HG02642 (cell line): ENCODE data around the gene COL8A2.

Source experiments
- ATAC-seq: cut with Tn5 transposase; IDR thresholded peaks from one replicate; pipeline ENCODE4 v1.9.1; 2021; ENCODE audit warnings: mild to moderate bottlenecking; ENCODE audit not compliant: unreplicated experiment, poor library complexity

COL8A2 gene

DNA sequence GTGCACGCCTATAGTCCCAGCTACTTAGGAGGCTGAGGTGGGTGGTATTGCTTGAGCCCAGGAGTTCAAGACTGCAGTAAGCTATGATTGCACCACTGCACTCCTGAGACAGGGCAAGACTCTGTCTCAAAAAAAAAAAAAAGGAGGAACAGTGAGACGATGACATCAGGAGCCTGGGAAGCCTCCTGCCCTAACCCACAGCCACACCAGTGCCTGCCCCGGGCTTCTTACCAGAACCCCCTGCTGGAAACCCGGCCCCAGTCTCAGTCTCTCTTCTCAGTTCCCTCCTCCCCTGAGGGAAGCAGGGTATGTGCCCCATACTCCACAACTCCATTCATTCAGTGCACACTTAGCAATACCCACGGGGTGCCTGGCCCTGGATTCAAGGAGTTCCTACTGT, 9.1 kb downstream of the COL8A2 start:
- ATAC-seq = no peak

DNA sequence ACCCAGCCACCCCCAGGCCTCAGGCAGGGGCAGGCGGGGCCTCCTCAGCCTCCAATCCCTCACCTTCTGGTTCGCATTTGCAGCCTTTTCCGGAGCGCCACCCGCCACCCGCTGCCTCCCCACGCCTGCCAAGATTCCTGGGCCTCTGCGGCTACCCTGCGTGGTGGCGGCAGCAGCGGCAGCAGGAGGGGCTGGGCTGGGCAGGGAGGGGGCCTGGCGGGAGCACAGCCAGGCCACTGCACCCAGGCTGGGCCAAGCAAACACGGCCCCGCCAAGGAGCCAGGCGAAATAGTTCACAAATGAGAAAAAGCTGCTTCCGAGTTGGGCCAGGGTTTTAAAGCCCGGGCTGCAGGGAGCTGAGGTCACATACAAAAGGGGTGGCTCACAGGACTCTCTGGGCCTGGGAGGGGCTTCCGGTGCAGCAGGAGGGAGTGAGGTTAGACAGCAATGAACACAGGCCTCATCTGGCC, 9.8 kb downstream of the COL8A2 start:
- no peak for ATAC-seq

DNA sequence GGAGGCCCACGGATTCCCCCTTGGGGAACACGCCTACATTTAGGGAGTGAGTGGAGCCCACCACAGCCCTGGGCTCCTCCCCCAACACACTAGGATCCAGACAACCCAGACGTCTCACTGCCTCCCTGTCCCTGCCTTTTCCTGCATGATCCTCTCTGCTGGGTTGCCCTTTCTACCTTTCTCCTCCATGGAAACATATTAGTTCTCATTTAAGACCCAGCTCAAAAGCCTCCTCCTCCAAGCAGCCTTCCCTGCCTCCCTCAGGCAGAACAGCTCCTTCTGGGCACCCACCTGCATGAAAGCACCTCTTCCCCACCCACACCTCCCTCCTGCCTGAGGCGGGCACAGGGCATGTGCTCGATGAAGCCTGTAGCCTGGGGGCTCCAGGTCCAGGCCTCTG, 10.7 kb downstream of the COL8A2 start:
- ATAC-seq = no peak

DNA sequence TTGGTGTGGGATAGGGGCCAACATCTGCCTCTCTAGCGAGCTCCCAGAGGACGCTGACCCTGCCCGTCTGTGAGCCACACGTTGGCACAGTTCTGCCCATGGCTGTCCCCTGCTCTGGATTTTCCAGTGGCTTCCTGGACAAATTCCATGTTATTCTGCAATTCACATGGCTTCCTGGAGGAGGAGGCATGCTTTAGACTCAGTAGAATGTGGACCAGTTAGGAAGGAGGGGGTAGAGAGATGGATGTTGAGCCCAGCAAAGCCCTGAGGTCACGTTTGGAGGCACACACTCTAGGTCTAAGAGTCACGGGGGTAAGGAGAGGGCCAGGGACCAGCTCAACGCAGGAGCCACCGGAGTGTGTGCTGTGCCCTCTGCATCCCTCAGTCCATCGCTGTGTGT, 12.2 kb downstream of the COL8A2 start:
- no peak for ATAC-seq

DNA sequence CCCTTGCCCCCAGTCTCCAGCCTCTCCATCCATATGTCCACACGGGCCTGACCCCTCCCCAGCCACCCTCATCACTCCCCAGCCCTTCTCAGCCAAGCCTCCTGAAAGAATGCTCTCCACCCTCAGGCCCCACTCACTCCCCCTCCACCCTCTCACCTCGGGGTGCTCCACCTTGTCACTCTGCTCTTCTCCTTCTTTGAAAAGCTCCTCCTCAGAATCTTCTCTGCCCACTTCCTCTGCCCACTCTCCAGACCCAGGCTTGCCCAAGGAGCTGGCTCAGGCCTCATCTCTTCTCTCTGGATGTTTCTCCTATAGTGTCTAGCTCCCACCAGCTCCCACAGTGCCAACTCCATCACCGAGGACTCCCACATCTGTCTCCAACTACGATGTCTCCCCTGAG, 13.9 kb downstream of the COL8A2 start:
- ATAC-seq = no peak

DNA sequence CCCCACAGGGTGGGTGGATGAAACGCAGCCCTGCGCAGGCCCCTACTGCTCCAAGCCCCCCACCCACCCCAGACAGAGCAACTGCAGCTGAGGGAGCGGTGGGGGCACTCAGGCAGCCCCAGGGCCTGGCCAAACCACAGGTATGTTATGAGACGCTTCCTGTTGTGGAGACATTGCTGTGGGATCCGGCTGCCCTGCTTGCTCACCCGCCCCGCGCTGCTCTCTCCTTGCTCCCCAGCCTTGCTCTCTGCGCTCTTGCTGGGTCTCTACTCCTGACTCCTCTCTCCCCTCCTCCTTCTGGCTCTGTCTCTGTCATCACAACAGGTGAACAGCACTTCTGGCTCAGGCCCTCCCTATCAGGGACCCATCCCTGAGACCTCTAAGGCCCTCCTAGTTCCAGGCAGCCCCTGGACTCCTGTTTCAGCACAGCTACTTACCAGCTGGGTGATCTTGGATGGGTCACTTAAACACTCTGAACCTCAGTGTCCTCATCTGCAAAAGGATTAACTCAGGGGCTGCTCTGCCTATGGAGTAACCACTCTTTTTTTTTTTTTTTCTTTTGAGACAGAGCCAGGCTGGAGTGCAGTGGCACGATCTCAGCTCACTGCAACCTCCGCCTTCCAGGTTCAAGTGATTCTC, 15.9 kb downstream of the COL8A2 start:
- no peak for ATAC-seq

DNA sequence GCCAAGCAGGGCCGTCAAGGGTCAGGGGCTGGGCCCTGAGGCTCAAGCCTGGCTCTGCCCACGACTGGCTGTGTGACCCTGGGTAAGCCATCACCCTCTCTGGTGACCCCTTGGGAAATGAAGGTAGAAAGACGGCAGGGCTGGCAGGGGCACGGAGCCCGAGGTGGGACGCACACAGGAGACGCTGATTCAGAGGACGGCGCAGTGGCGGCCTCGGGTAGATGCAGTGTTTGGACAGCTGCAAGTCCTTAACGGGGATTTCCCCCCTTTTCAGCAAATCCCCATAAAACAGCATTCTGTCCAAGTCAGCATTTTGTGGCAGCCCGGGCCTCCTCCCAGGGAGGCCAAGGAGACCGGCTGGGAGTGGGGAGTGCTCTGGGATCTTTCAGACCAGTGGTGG, 16.7 kb downstream of the COL8A2 start:
- no peak for ATAC-seq

DNA sequence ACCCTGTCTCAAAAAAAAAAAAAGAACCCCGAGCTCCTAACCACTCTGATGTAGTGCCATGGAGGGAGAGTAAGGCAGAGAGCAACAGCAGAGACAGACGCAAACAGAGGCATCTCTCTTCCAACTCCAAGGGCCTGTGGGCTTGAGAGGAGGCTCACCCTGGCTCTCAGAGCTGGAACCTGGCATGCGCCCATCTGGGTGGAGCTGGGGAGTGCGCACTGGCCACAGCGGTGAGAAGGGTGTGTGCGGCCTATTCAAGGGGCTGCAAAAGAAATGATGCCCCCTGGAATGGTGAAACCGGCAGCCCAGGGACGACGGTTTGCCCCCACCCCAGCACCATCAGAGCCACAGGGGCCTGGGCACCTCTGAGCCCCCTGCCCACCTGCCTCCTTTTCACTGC, 17.6 kb downstream of the COL8A2 start:
- ATAC-seq = no peak

DNA sequence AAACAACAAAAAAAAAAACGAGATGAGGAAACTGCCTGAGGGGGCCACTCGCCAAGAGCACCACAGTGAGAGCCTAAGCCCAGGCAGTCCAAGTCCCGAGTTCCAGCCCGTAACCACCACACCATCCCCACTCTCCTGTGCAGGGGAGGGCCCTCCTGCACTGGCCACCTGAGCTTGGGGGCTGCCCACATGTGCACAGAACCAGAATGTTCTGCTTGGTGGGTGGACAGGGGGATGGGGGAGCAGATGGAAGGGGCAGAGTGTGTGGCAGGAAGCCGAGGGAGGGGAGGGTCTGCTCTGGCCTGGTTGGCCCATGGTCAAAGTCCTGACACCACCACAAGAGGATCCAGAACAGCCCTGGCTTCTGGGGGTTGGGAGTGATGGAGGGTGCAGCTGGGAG, 18.8 kb downstream of the COL8A2 start:
- ATAC-seq = no peak

DNA sequence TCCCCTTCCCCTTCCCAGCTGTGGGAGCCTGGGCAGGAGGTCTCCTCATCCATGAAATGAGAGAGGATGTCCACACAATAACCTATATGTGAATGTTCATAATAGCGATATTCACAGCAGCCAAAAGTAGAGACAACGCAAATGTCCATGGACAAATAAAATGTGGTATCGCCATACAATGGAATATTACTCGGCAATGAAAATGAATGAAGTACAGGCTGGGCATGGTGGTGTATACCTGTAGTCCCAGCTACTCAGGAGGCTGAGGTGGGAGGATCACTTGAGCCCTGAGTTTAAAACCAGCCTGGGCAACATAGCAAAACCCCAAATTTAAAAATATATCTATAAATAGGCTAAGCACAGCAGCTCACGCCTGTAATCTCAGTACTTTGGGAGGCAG, 23.5 kb downstream of the COL8A2 start:
- no peak for ATAC-seq

DNA sequence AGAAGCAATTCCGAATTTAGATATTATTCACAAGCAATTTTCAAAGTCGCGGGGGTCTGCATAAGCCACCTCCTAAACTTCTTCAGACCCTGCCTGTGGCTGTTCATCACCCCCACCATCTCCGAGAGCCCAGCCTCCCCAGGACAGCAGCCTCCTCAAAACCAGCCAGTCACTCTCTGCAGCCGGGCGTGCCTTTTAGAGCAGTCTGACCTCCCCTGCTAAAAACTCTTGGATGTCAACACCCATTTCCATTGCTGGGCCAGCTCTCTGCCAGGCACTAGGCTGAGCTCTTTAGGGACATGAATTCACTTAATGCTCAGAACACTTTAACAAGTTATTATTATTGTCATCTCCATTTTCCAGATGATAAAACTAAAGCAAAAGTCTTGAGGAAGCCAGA, 24.6 kb downstream of the COL8A2 start:
- no peak for ATAC-seq

DNA sequence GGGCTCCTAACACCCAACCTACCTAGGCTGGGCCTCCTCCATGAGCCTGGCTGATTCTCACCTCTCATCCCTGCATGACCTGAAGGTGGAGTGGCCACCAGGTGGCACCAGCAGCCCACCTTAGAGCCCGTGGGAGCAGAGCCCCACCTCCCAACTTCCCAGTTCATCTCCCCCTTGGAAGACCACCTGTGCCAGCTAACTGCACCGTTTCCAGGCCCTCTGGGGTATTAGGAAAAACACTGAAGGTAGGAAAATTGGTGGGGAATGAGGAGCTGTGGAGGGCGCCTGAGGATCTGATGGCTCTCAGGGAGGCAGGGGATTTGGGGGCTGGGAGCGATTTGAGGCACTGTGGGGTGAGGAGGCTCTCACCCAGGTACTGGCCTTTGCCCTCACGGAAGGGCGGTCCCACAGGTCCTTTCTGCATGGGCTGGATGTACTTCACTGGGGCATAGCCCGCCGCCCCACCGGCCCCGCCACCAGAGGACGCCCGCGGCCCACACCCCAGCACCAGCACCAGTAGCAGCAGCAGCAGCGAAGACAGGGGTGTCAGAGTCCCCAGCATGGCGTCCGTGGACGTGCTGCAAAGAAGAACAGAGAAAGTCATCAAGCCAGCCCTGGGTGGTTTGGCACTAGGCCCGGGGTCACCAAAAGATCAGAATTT, 25.2 kb downstream of the COL8A2 start:
- peak; percentile 61 for ATAC-seq

DNA sequence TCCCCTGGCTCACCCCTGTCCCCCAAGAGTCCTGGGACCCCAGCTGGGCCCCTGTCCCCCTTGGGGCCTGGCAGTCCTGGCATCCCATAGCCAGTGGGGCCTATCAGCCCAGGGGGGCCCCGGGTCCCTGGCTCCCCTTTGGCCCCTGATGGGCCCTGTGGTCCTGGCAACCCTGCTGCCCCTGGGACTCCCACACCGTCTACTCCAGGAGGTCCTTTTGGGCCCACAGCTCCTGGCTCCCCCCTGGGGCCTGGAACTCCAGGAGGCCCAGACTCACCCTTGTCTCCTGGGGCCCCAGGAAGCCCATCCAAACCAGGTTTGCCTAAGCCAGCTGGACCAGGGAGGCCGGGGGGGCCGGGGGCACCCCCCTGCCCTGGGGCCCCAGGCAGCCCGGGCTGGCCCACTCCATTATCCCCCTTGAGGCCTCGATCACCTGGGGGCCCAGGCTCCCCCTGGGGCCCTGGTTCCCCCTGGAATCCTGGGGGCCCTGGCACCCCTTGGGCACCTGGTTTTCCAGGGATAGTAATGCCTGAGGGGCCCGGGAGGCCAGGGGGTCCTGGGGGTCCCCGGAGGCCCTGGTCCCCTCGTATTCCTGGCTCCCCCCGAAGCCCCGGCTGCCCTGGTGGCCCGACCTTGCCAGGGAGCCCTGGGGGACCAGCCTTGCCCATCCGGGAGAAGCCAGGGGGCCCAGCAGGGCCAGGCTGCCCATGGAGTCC, 26.2 kb downstream of the COL8A2 start:
- no peak for ATAC-seq

DNA sequence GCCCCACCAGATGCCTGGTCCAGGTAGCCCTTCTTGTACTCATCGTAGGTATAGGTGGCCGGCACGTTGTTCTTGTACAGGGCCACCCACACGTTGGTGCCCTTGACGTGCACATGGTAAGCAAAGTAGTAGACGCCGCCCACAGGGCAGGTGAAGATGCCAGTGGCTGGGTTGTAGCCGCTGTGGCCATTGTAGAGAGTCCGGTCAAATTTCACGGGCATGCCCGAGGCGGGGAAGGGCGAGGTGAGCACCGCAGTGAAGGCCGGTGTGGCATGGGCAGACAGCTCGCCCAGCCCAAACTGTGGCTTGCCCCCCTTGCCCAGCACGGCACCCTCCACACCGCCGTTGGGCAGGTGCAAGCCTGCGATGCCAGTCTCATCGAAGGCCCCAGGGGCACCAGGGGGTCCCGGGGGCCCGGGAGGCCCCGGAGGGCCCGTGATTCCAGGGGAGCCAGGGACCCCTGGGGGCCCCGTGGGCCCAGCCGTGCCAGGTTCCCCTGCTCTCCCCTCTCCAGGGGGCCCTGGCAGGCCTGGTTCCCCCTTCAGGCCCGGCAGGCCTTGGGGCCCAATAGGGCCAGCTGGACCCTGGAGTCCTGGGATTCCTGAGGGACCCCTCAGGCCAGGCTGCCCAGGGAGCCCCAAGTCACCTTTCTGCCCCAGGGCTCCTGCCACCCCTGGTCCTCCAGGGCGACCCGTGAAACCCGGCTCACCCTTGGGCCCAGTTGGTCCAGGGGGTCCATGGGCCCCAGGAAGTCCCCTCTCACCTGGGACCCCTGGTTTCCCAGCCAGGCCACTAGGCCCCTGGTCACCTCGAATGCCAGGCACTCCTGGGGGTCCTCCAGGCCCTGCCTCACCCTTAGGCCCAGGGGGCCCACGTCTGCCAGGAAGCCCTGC, 27.1 kb downstream of the COL8A2 start:
- no peak for ATAC-seq

DNA sequence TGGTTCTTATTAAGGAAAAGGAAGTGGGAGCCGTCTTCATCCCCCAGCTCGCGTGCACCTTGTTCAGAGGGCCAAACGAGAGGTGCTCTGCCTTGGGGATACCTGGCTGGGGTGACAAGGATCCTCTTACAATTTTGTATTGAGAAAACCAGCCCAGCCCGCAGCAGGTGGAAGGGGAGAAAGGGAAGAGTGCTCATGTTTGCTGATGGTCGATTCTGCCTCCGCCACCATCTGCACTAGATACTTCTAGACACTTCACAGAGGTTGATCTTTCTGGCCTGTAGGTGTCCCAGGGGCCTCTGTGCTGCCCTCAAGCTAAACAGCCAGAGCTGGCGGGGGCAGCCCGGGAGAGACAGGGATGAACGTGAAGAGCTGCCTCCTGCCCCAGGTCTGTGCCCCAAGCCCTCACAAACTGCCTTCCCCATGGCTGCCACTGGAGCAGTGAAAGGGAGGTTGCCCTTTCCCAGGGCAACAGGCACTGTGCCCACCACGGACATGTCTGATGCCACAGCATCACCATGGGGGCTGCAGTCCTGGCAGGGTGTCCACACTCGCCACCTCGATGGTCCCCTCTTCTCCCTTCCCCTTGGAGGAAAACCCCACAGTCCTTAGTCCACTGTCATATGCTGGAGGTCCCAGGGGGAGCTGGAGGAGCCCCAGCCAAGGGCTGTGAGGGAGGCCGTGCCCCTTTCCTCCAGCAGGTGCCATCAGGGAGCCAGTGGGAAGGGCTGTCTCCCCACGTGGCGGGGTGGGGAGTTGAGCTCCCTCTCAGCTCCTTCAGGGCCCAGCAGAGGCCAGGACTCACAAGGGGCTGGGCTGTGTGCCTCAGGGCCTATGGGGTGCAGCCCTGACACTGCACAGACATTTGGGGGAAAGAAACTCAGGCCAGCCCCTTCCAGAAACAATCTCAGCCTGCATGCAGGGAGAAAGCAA, 28.3 kb downstream of the COL8A2 start:
- ATAC-seq = no peak

DNA sequence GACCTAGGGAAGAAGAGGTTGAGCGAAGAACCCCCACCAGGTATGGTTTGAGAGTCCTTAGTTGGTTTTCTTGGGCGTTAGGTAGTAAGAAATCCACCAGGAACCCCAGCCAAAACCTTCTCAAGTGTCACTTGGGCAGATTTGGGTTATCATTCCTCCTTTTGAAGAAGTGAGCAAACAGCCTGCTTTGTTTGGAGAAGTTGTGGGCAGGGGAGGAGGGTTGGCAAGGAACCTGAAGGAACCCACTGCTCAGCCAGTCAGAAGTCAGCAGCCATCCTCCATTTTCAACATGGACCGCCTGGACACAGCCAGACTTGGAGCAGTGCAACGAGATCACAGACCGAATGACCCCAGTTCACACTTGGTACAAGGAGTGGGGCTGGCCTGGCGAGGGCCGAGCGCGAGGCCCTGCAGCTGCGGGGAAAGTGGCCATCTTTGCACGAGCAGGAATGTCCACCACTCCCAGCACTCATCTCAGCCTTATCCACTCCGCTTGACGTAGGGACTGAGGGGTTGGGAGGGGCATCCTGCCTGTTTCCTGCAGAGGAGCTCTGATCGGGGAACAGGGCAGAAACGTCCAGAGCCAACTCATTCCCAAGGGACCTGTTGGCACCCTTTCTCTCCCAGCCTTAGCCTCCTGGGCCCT, 29.1 kb downstream of the COL8A2 start:
- no peak for ATAC-seq

DNA sequence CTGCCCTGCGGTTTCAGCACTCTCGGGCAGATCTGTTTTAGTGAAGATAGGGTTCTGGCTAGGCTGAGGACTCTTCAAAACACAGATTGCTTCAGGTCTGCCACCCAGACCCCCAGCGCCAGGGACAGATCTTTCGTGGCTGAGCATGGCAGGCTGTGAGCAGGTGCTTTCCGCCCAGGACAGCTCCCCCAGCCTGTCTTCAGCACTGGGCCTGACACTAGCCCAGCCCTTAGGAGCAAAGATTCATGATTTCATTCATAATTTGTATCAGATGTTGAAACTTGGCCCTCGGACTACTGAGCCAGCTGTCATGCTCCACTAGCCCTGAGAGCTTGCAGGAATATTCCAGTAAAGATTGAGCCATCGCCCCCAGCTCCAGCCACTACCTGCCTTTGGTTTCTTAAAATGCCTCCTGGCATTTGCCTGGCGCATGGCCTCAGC, 30.4 kb downstream of the COL8A2 start:
- no peak for ATAC-seq

DNA sequence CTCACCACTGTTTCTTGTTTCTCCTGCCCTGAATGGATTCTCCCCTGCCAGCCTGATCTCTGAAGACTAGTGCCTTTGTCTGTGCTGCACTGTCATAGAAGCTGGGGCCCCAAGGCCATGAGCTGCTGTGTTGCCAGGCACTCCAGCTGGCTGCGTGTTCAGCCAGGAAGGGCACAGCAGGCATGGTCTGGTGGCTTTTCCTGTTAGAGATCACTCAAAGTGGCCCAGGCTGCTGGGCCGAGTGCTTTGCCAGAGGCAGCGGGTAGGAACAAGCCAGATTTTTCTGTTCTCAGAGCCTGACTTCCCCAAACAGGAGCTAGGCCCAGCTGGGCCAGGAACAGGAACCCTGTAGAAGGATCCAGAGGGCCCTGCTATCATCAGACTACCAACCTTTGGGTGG, 31.1 kb downstream of the COL8A2 start:
- no peak for ATAC-seq

DNA sequence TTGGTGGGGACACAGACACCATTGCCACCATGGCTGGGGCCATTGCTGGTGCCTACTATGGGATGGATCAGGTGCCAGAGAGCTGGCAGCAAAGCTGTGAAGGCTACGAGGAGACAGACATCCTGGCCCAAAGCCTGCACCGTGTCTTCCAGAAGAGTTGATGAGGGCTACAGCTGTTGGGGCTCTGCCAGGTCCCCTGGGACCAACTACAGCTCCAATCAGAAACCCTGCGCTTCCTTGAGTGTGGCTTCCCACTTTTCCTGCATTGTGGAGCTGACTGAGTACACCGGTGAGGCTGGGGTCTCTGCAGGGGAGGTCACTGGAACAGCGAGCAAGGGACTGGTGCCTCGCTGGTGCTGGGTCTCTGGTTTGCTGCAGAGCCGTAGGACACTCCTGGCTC, 31.8 kb downstream of the COL8A2 start:
- ATAC-seq = no peak
